A549 (cell line): Measurements from ENCODE around the gene SYAP1. TPM values are rescaled to one million over a fixed set of nuclear protein-coding genes. Genes with fewer than 3 reads are reported as not detected.

ENCODE experiments used
- ATAC-seq, 2 experiments: fragments of 200-7000 bp in 1 of 2; fragments of >200 bp in 1 of 2; cut with Nextera tagmentation in 1 of 2; cut with Tn5 transposase in 1 of 2; 3 replicates each; pipeline versions ENCODE4 v1.8.0 to v1.9.1; 2018 to 2020; ENCODE audit warnings: mild to moderate bottlenecking in 1 of 2, moderate library complexity in 1 of 2
- CTCF ChIA-PET: fragments of 300-600 bp; sonication (Branson Sonifier 250); formaldehyde crosslinking; extraction: SDS; loops from one replicate; lab custom pipeline; 2021; ENCODE audit warnings: antibody characterized with exemption, inconsistent platforms; lab: Yijun Ruan, JAX
- POLR2A ChIA-PET: fragments of 350-600 bp; formaldehyde crosslinking; extraction: SDS; loops from one replicate; lab custom pipeline; 2021; ENCODE audit warnings: antibody characterized with exemption, inconsistent platforms; lab: Yijun Ruan, JAX
- DNase-seq, 2 experiments: peaks; one replicate each; pipeline versions ENCODE4 v3.0.0 to v3.0.0-alpha.2; 2011 to 2016; ENCODE audit warnings: low read depth in 1 of 2, low spot score in 1 of 2
- FAIRE-seq: peaks from 2 replicates; lab custom pipeline; 2011; peaks lifted over from hg19 to GRCh38; lab: Jason Lieb, UNC
- H3K27ac ChIP-seq, 2 experiments: fragments of >200 bp; sonication (Bioruptor Twin); formaldehyde crosslinking; 3 replicates each; pipeline ENCODE4 v1.5.1; 2016 to 2017
- H3K4me1 ChIP-seq: fragments of >200 bp; sonication (Bioruptor Twin); formaldehyde crosslinking; 3 replicates; pipeline ENCODE4 v1.6.1; 2016
- H3K4me2 ChIP-seq: fragments of >200 bp; sonication (Bioruptor Twin); formaldehyde crosslinking; 3 replicates; pipeline ENCODE4 v1.6.1; 2016
- H3K4me3 ChIP-seq: fragments of >200 bp; sonication (Bioruptor Twin); formaldehyde crosslinking; 3 replicates; pipeline ENCODE4 v1.5.1; 2016
- H3K9me3 ChIP-seq: fragments of >200 bp; sonication (Bioruptor Twin); formaldehyde crosslinking; 3 replicates; pipeline ENCODE4 v1.6.1; 2016
- BHLHE40 ChIP-seq: IDR thresholded peaks from 2 replicates; pipeline ENCODE4 v1.6.1; 2012; ENCODE audit warnings: low read depth, low read length, inconsistent platforms
- EP300 ChIP-seq, 2 experiments: fragments of >200 bp; sonication (Bioruptor Twin); formaldehyde crosslinking; IDR thresholded peaks; 2 replicates in 1 of 2; 3 replicates in 1 of 2; pipeline ENCODE4 v1.6.1; 2016 to 2017
- FOSB ChIP-seq: fragments of 250-450 bp; sonication (Bioruptor Pico); IDR thresholded peaks from 2 replicates; pipeline ENCODE4 v1.5.0; 2020; ENCODE audit warnings: mild to moderate bottlenecking, moderate library complexity
- GATA3 ChIP-seq: IDR thresholded peaks from 2 replicates; pipeline ENCODE4 v1.6.1; 2012; ENCODE audit warnings: borderline replicate concordance
- HDAC2 ChIP-seq: fragments of 200-600 bp; sonication (generic); IDR thresholded peaks from 2 replicates; pipeline ENCODE4 v1.6.1; 2016
- HOXA7 ChIP-seq: fragments of 250-450 bp; sonication (Bioruptor Pico); IDR thresholded peaks from 2 replicates; pipeline ENCODE4 v1.5.0; 2020; ENCODE audit warnings: mild to moderate bottlenecking, moderate library complexity
- JUNB ChIP-seq: fragments of >200 bp; sonication (Bioruptor Twin); formaldehyde crosslinking; IDR thresholded peaks from 2 replicates; pipeline ENCODE4 v1.6.1; 2016
- MAFK ChIP-seq: fragments of 450-650 bp; IDR thresholded peaks from 2 replicates; pipeline ENCODE4 v1.6.1; 2014; ENCODE audit not compliant: partially characterized antibody
- MAZ ChIP-seq: fragments of 150-350 bp; IDR thresholded peaks from 2 replicates; pipeline ENCODE4 v1.6.1; 2014; ENCODE audit warnings: antibody characterized with exemption, low read depth, low read length, borderline replicate concordance
- MYC ChIP-seq: IDR thresholded peaks from 2 replicates; pipeline ENCODE4 v1.6.1; 2012; ENCODE audit warnings: mild to moderate bottlenecking, inconsistent platforms, low read length, improper control_type of control experiment, borderline replicate concordance
- NPAS2 ChIP-seq: fragments of 250-450 bp; sonication (Bioruptor Pico); IDR thresholded peaks from 2 replicates; pipeline ENCODE4 v1.8.0; 2022; ENCODE audit warnings: mild to moderate bottlenecking, moderate library complexity, borderline replicate concordance
- PHF8 ChIP-seq: fragments of 200-600 bp; sonication (generic); IDR thresholded peaks from 2 replicates; pipeline ENCODE4 v1.6.1; 2016; ENCODE audit warnings: low read depth, mild to moderate bottlenecking, antibody characterized with exemption, moderate library complexity, borderline replicate concordance
- RCOR1 ChIP-seq: fragments of 150-350 bp; IDR thresholded peaks from 2 replicates; pipeline ENCODE4 v1.6.1; 2014; ENCODE audit warnings: antibody characterized with exemption, low read length, low read depth
- SMC3 ChIP-seq: fragments of >200 bp; sonication (Bioruptor Twin); formaldehyde crosslinking; IDR thresholded peaks from 3 replicates; pipeline ENCODE4 v1.6.1; 2018; ENCODE audit warnings: inconsistent platforms
- SREBF2 ChIP-seq: fragments of 450-650 bp; IDR thresholded peaks from 2 replicates; pipeline ENCODE4 v1.6.1; 2014; ENCODE audit warnings: mild to moderate bottlenecking, moderate library complexity
- TFCP2L1 ChIP-seq: fragments of 250-450 bp; sonication (Bioruptor Pico); IDR thresholded peaks from 2 replicates; pipeline ENCODE4 v1.5.0; 2021; ENCODE audit warnings: mild to moderate bottlenecking
- TP53 ChIP-seq: fragments of 250-450 bp; sonication (Bioruptor Pico); IDR thresholded peaks from 2 replicates; pipeline ENCODE4 v1.5.0; 2021; ENCODE audit warnings: mild to moderate bottlenecking, moderate library complexity
- WGBS: methylation state at CpG from one replicate; pipeline ENCODE4 v1.1.6; 2017; ENCODE audit errors: missing lambda C conversion rate; 5-methylcytosine and 5-hydroxymethylcytosine counted together
- polyA plus RNA-seq, 4 experiments: library from polyadenylated mRNA; depleted of rRNA in 3 of 4; stranded (reverse); fragments of >200 nt; fragmentation: RNase III in 1 of 4; extraction: RNeasy Plus Mini Kit Qiagen cat#74134 plus additional on column Dnase treatment in 1 of 4; gene quantifications; 2 replicates in 3 of 4; 3 replicates in 1 of 4; pipeline ENCODE4 v1.2.3, GENCODE V29; 2011 to 2017
- TF ChIP-seq, protein P1 (sequence below): fragments of 450-650 bp; IDR thresholded peaks from 2 replicates; pipeline ENCODE4 v1.6.1; 2014; ENCODE audit warnings: antibody characterized with exemption
- TF ChIP-seq, protein P2 (sequence below): fragments of >200 bp; sonication (Bioruptor Twin); formaldehyde crosslinking; IDR thresholded peaks from 3 replicates; pipeline ENCODE4 v1.5.1; 2016
- TF ChIP-seq, protein P3 (sequence below): fragments of 200-600 bp; sonication (generic); IDR thresholded peaks from 2 replicates; pipeline ENCODE4 v1.6.1; 2016; ENCODE audit warnings: antibody characterized with exemption, mild to moderate bottlenecking, moderate library complexity
- TF ChIP-seq, protein P4 (sequence below): IDR thresholded peaks from 2 replicates; pipeline ENCODE4 v1.6.1; 2012

The SYAP1 gene
- polyA plus RNA-seq, 2 of the 4 experiments (the other 2 are of a cell fraction) = 18.9 to 20.9 TPM

DNA sequence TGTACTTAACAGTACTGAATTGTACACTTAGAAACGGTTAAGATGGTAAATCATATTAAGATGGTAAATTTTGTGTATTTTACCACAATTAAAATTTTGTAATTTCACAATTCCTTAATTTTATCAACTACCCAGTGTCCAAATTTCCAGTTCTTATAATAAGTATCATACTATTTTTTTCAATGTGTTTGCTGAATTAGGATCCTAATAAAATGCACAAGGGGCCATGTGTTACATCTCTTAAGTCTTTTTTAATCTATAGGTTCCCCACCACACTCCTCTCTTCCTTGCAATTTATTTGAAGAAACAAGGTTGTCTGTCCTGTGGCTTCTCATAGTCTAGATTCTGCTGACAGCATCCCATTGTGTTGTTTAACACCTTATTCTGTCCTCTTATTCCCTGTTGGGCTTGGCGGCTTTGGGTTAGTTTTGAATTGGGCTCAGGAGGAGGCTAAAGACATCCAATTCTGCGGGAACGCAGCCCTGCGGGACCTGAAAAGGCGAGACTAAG lies 533 bp upstream of the SYAP1 start:
- DNase-seq (no peak), ATAC-seq (no peak), FAIRE-seq (no peak)
- POLR2A ChIA-PET = interaction anchor here (0.6 to 2.0 kb wide), 17 partner anchors 12 to 981 kb away, joined by 3 to 37 read pairs (median 4); partner anchors contain the start of gene CA5B
- WGBS = 11% methylated on average over 6 of the region's 6 CpGs
- Histone ChIP-seq H3K4me1 (peaks cover 33% of the 10 kb centered on the region), H3K4me3 (peak overlapping the region; percentile 87), H3K9me3 (no peaks in the 10 kb centered on the region), H3K4me2 (peak overlapping the region; percentile 84), H3K27ac (peak overlapping the region; percentile 84 to 95)
- TF ChIP-seq HOXA7 (CRISPR knock-in tag) (peak; percentile 81; the same call in 1 of the 2 replicates), MAZ (no peak), MYC (no peak), FOSB (CRISPR knock-in tag) (0 out of 2 replicates have a peak, but pooled peaks have one; percentile 54), MAFK (peak; percentile 19)
- CTCF ChIA-PET = no interaction called here

DNA sequence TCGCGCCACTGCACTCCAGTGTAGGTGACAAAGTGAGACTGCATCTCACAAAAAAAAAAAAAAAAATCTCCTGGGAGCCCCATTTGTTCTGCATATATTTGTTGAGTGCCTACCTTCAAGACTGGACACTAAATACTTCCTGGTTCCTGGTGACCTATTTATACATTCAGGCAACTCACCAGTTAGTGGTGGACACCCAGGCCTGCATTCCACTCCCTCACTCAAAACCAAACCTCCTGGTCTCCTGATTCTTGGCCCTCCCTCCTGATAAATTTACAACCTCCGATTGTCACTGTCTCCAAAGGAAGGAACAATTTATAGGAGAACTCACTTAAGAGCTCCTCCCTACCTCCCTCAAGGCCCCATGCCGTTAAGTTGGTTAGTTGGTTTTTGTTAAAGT lies 3.1 kb downstream of the SYAP1 start:
- no peak for FAIRE-seq
- Histone ChIP-seq H3K9me3 (no peaks in the 10 kb centered on the region), H3K4me3 (no peak overlapping the region), H3K4me2 (no peak overlapping the region), H3K27ac (no peak overlapping the region), H3K4me1 (peaks cover 57% of the 10 kb centered on the region)
- DNase-seq = no peak
- ChIA-PET POLR2A (no interaction called here), CTCF (interaction anchor here (0.7 to 1.5 kb wide), 2 partner anchors 9 to 22 kb away, joined by 3 to 4 read pairs; no protein-coding TSS in a partner anchor)
- ATAC-seq = no peak
- TF ChIP-seq SREBF2 (no peak), TP53 (CRISPR knock-in tag) (no peak), JUNB (no peak), GATA3 (no peak), TFCP2L1 (CRISPR knock-in tag) (no peak), NPAS2 (CRISPR knock-in tag) (no peak), HOXA7 (CRISPR knock-in tag) (no peak), BHLHE40 (no peak), SMC3 (no peak), HDAC2 (no peak), PHF8 (no peak), EP300 (IDR thresholded peaks at IDR 0.05) (no peak), RCOR1 (no peak)
- TF ChIP-seq, protein P1, sequence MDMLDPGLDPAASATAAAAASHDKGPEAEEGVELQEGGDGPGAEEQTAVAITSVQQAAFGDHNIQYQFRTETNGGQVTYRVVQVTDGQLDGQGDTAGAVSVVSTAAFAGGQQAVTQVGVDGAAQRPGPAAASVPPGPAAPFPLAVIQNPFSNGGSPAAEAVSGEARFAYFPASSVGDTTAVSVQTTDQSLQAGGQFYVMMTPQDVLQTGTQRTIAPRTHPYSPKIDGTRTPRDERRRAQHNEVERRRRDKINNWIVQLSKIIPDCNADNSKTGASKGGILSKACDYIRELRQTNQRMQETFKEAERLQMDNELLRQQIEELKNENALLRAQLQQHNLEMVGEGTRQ = no peak
- TF ChIP-seq, protein P2, sequence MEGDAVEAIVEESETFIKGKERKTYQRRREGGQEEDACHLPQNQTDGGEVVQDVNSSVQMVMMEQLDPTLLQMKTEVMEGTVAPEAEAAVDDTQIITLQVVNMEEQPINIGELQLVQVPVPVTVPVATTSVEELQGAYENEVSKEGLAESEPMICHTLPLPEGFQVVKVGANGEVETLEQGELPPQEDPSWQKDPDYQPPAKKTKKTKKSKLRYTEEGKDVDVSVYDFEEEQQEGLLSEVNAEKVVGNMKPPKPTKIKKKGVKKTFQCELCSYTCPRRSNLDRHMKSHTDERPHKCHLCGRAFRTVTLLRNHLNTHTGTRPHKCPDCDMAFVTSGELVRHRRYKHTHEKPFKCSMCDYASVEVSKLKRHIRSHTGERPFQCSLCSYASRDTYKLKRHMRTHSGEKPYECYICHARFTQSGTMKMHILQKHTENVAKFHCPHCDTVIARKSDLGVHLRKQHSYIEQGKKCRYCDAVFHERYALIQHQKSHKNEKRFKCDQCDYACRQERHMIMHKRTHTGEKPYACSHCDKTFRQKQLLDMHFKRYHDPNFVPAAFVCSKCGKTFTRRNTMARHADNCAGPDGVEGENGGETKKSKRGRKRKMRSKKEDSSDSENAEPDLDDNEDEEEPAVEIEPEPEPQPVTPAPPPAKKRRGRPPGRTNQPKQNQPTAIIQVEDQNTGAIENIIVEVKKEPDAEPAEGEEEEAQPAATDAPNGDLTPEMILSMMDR = no peak
- TF ChIP-seq, protein P3, sequence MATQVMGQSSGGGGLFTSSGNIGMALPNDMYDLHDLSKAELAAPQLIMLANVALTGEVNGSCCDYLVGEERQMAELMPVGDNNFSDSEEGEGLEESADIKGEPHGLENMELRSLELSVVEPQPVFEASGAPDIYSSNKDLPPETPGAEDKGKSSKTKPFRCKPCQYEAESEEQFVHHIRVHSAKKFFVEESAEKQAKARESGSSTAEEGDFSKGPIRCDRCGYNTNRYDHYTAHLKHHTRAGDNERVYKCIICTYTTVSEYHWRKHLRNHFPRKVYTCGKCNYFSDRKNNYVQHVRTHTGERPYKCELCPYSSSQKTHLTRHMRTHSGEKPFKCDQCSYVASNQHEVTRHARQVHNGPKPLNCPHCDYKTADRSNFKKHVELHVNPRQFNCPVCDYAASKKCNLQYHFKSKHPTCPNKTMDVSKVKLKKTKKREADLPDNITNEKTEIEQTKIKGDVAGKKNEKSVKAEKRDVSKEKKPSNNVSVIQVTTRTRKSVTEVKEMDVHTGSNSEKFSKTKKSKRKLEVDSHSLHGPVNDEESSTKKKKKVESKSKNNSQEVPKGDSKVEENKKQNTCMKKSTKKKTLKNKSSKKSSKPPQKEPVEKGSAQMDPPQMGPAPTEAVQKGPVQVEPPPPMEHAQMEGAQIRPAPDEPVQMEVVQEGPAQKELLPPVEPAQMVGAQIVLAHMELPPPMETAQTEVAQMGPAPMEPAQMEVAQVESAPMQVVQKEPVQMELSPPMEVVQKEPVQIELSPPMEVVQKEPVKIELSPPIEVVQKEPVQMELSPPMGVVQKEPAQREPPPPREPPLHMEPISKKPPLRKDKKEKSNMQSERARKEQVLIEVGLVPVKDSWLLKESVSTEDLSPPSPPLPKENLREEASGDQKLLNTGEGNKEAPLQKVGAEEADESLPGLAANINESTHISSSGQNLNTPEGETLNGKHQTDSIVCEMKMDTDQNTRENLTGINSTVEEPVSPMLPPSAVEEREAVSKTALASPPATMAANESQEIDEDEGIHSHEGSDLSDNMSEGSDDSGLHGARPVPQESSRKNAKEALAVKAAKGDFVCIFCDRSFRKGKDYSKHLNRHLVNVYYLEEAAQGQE = no peak
- TF ChIP-seq, protein P4, sequence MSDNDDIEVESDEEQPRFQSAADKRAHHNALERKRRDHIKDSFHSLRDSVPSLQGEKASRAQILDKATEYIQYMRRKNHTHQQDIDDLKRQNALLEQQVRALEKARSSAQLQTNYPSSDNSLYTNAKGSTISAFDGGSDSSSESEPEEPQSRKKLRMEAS = no peak
- WGBS = 77% methylated on average over 4 of the region's 4 CpGs
